Activated T-helper 1 cell treated with anti-CD3 and anti-CD28 coated beads, Interleukin-12 subunit alpha, Interleukin-12 subunit beta, Interleukin-2, Interleukin-4 antibody, amounts not matched to agents 30 ng/mL and 10 ng/mL and 1 ng/mL, durations not matched to agents 14 hours and 24 hours and 36 hours (primary cell): ENCODE results near the gene CSTB. TPM values are rescaled to one million over a fixed set of nuclear protein-coding genes. Genes with fewer than 3 reads are reported as not detected.

Experiments
- DNase-seq: peaks from one replicate; pipeline ENCODE4 v3.0.0; 2021; ENCODE audit warnings: low spot score
- H3K27ac Mint-ChIP-seq: one replicate; pipeline ENCODE4 v1.8.0; 2021; ENCODE audit warnings: mild to moderate bottlenecking, mixed read lengths
- H3K27me3 Mint-ChIP-seq: one replicate; pipeline ENCODE4 v1.8.0; 2022; ENCODE audit warnings: mild to moderate bottlenecking, moderate library complexity, mixed read lengths; ENCODE audit not compliant: insufficient read depth
- H3K36me3 Mint-ChIP-seq: one replicate; pipeline ENCODE4 v1.8.0; 2021; ENCODE audit warnings: low read depth, mixed read lengths
- H3K4me1 Mint-ChIP-seq: one replicate; pipeline ENCODE4 v1.8.0; 2021; ENCODE audit warnings: low read depth, mixed read lengths
- H3K4me3 Mint-ChIP-seq: one replicate; pipeline ENCODE4 v1.8.0; 2021; ENCODE audit warnings: mild to moderate bottlenecking, moderate library complexity, mixed read lengths
- H3K9me3 Mint-ChIP-seq: one replicate; pipeline ENCODE4 v1.8.0; 2021; ENCODE audit warnings: mixed read lengths
- intact Hi-C: fragments of 100-400 bp; cut with micrococcal nuclease; formaldehyde crosslinking; loops from one replicate; pipeline ENCODE4 v1.15.1; 2024
- total RNA-seq: library from RNA; stranded (reverse); gene quantifications from 2 replicates; pipeline ENCODE4 v1.2.3, GENCODE V29; 2022

The CSTB gene
- total RNA-seq, 1 donor from 2014 or later = 52.4 TPM

GRCh38 chr21:43740497-43741156, 35.5 kb downstream of the CSTB start:
- Mint-ChIP-seq H3K27ac (no peak overlapping the region), H3K27me3 (no peaks in the 10 kb centered on the region), H3K4me1 (peaks cover 5% of the 10 kb centered on the region), H3K36me3 (peaks cover 11% of the 10 kb centered on the region), H3K4me3 (no peak overlapping the region), H3K9me3 (no peaks in the 10 kb centered on the region)
- no peak for DNase-seq
- intact Hi-C loops = no loop called here

- peaks cover 9% of the 10 kb centered on the region for H3K36me3 Mint-ChIP-seq
- no peaks in the 10 kb centered on the region for H3K27me3 Mint-ChIP-seq
- peaks cover 6% of the 10 kb centered on the region for H3K4me1 Mint-ChIP-seq
- H3K4me3 Mint-ChIP-seq = no peak overlapping the region
- no peaks in the 10 kb centered on the region for H3K9me3 Mint-ChIP-seq
- no peak overlapping the region for H3K27ac Mint-ChIP-seq
- no peak for DNase-seq
- intact Hi-C loops = no loop called here
Measured at GRCh38 chr21:43739621-43740435, 36.3 kb downstream of the CSTB start.

- H3K36me3 Mint-ChIP-seq = peaks cover 11% of the 10 kb centered on the region
- H3K4me3 Mint-ChIP-seq = no peak overlapping the region
- H3K27me3 Mint-ChIP-seq = no peaks in the 10 kb centered on the region
- intact Hi-C loops = no loop called here
- H3K4me1 Mint-ChIP-seq = peaks cover 23% of the 10 kb centered on the region
- no peak overlapping the region for H3K27ac Mint-ChIP-seq
- no peaks in the 10 kb centered on the region for H3K9me3 Mint-ChIP-seq
- no peak for DNase-seq
Measured at GRCh38 chr21:43737158-43737950, 38.8 kb downstream of the CSTB start.

- DNase-seq = no peak
- Mint-ChIP-seq H3K36me3 (peaks cover 14% of the 10 kb centered on the region), H3K9me3 (no peaks in the 10 kb centered on the region), H3K27me3 (no peaks in the 10 kb centered on the region), H3K27ac (peak overlapping the region; percentile 55), H3K4me3 (no peak overlapping the region), H3K4me1 (peaks cover 29% of the 10 kb centered on the region)
- intact Hi-C loops = no loop called here
Measured at GRCh38 chr21:43736224-43736883, 39.8 kb downstream of the CSTB start.

- no peaks in the 10 kb centered on the region for H3K9me3 Mint-ChIP-seq
- no peak overlapping the region for H3K27ac Mint-ChIP-seq
- peaks cover 29% of the 10 kb centered on the region for H3K4me1 Mint-ChIP-seq
- H3K4me3 Mint-ChIP-seq = no peak overlapping the region
- H3K27me3 Mint-ChIP-seq = no peaks in the 10 kb centered on the region
- H3K36me3 Mint-ChIP-seq = peaks cover 16% of the 10 kb centered on the region
- intact Hi-C loops = no loop called here
- no peak for DNase-seq
Measured at GRCh38 chr21:43735236-43736091, 40.6 kb downstream of the CSTB start.

- H3K4me3 Mint-ChIP-seq = no peak overlapping the region
- no peaks in the 10 kb centered on the region for H3K9me3 Mint-ChIP-seq
- no peaks in the 10 kb centered on the region for H3K27me3 Mint-ChIP-seq
- intact Hi-C loops = no loop called here
- H3K27ac Mint-ChIP-seq = no peak overlapping the region
- H3K36me3 Mint-ChIP-seq = peaks cover 16% of the 10 kb centered on the region
- no peak for DNase-seq
- peaks cover 29% of the 10 kb centered on the region for H3K4me1 Mint-ChIP-seq
Measured at GRCh38 chr21:43734928-43735229, 41.2 kb downstream of the CSTB start.

GRCh38 chr21:43734131-43734927, 41.8 kb downstream of the CSTB start:
- no peaks in the 10 kb centered on the region for H3K27me3 Mint-ChIP-seq
- H3K9me3 Mint-ChIP-seq = no peaks in the 10 kb centered on the region
- no peak for DNase-seq
- H3K4me1 Mint-ChIP-seq = peaks cover 29% of the 10 kb centered on the region
- H3K4me3 Mint-ChIP-seq = no peak overlapping the region
- intact Hi-C loops = no loop called here
- H3K27ac Mint-ChIP-seq = peak overlapping the region; percentile 34
- peaks cover 18% of the 10 kb centered on the region for H3K36me3 Mint-ChIP-seq

- Mint-ChIP-seq H3K36me3 (peaks cover 21% of the 10 kb centered on the region), H3K4me1 (peaks cover 31% of the 10 kb centered on the region), H3K4me3 (no peak overlapping the region)
Measured at GRCh38 chr21:43733529-43734071, 42.5 kb downstream of the CSTB start.

GRCh38 chr21:43733060-43733459, 43.0 kb downstream of the CSTB start:
- Mint-ChIP-seq H3K4me3 (no peak overlapping the region), H3K9me3 (no peaks in the 10 kb centered on the region), H3K4me1 (peaks cover 37% of the 10 kb centered on the region), H3K27ac (no peak overlapping the region), H3K27me3 (no peaks in the 10 kb centered on the region), H3K36me3 (peaks cover 26% of the 10 kb centered on the region)
- intact Hi-C loops = no loop called here
- DNase-seq = no peak

More at GRCh38 chr21:43733529-43734071, 42.5 kb downstream of the CSTB start:
- no peak for DNase-seq
- no peaks in the 10 kb centered on the region for H3K9me3 Mint-ChIP-seq
- intact Hi-C loops = no loop called here
- H3K27me3 Mint-ChIP-seq = no peaks in the 10 kb centered on the region
- peak overlapping the region; percentile 34 for H3K27ac Mint-ChIP-seq

GRCh38 chr21:43731891-43732711, 44.0 kb downstream of the CSTB start:
- intact Hi-C loops = no loop called here
- no peak for DNase-seq
- no peak overlapping the region for H3K4me3 Mint-ChIP-seq
- H3K27me3 Mint-ChIP-seq = no peaks in the 10 kb centered on the region
- no peaks in the 10 kb centered on the region for H3K9me3 Mint-ChIP-seq
- H3K27ac Mint-ChIP-seq = no peak overlapping the region
- H3K4me1 Mint-ChIP-seq = peaks cover 46% of the 10 kb centered on the region
- peaks cover 24% of the 10 kb centered on the region for H3K36me3 Mint-ChIP-seq

GRCh38 chr21:43731476-43731875, 44.6 kb downstream of the CSTB start:
- Mint-ChIP-seq H3K4me3 (no peak overlapping the region), H3K36me3 (peaks cover 22% of the 10 kb centered on the region), H3K27me3 (no peaks in the 10 kb centered on the region), H3K9me3 (no peaks in the 10 kb centered on the region), H3K27ac (no peak overlapping the region), H3K4me1 (peaks cover 53% of the 10 kb centered on the region)
- intact Hi-C loops = no loop called here
- no peak for DNase-seq
